HCT116 (cell line): Measurements from ENCODE around the gene MEIS2. TPM values are rescaled to one million over a fixed set of nuclear protein-coding genes. Genes with fewer than 3 reads are reported as not detected.

ENCODE experiments used
- ATAC-seq: fragments of 200-7000 bp; cut with Tn5 transposase; 2 replicates; pipeline ENCODE4 v1.9.1; 2020; ENCODE audit warnings: mild to moderate bottlenecking, moderate library complexity
- BruUV-seq: library from RNA; stranded (reverse); fragments of 400-500 nt; replicated peaks from 2 replicates; lab custom pipeline; 2021; lab: Mats Ljungman, UMichigan
- CTCF ChIA-PET: fragments of 300-600 bp; sonication (Branson Sonifier 250); formaldehyde crosslinking; loops from one replicate; lab custom pipeline; 2021; ENCODE audit warnings: antibody characterized with exemption; lab: Charles Lee
- POLR2A ChIA-PET: fragments of 300-600, 350-600 bp; sonication (Branson Sonifier 250); formaldehyde crosslinking; loops from one replicate; lab custom pipeline; 2021; ENCODE audit warnings: antibody characterized with exemption; lab: Charles Lee
- RAD21 ChIA-PET, 2 experiments: fragments of 300-600 bp; sonication (Branson Sonifier 250); formaldehyde crosslinking; loops; one replicate each; lab custom pipeline; 2023; ENCODE audit warnings: low total read pairs in 2 of 2; ENCODE audit not compliant: uncharacterized antibody in 2 of 2, unreplicated experiment in 2 of 2, low non-redundant PET in 1 of 2; lab: Charles Lee
- DNase-seq: peaks from one replicate; pipeline ENCODE4 v3.0.0-alpha.2; 2010; ENCODE audit warnings: low read depth, low spot score
- H2AFZ ChIP-seq: fragments of 200-600 bp; shearing (Covaris generic), sonication (generic); 2 replicates; pipeline ENCODE4 v1.6.1; 2017; ENCODE audit warnings: low read depth, mixed run types, mixed read lengths, antibody characterized with exemption, low read length; ENCODE audit not compliant: poor library complexity, severe bottlenecking
- H3K27ac ChIP-seq: 2 replicates; pipeline ENCODE4 v1.5.1; 2012; ENCODE audit warnings: low read depth, low read length
- H3K27me3 ChIP-seq: fragments of 200-600 bp; sonication (generic); 2 replicates; pipeline ENCODE4 v1.6.1; 2016; ENCODE audit warnings: mixed run types, low read length, mixed read lengths; ENCODE audit not compliant: insufficient read depth
- H3K36me3 ChIP-seq, 2 experiments: fragments of 200-500 bp in 1 of 2; fragments of 200-600 bp in 1 of 2; sonication (Bioruptor generic) in 1 of 2; sonication (generic) in 1 of 2; 2 replicates each; pipeline versions ENCODE4 v1.5.1 to v1.6.1; 2014 to 2016; ENCODE audit warnings: low read length in 2 of 2, inconsistent platforms in 1 of 2, mixed read lengths in 1 of 2, mixed run types in 1 of 2; ENCODE audit not compliant: insufficient read depth in 2 of 2, control insufficient read depth in 1 of 2
- H3K4me1 ChIP-seq, 2 experiments: fragments of 200-600 bp in 1 of 2; sonication (generic) in 1 of 2; 2 replicates each; pipeline versions ENCODE4 v1.5.1 to v1.6.1; 2012 to 2017; ENCODE audit warnings: low read length in 2 of 2, inconsistent platforms in 1 of 2, mild to moderate bottlenecking in 1 of 2, mixed read lengths in 1 of 2, mixed run types in 1 of 2, moderate library complexity in 1 of 2; ENCODE audit not compliant: insufficient read depth in 2 of 2, control insufficient read depth in 1 of 2
- H3K4me2 ChIP-seq: fragments of 200-600 bp; sonication (generic); 2 replicates; pipeline ENCODE4 v1.6.1; 2017; ENCODE audit warnings: mixed run types, low read length, mixed read lengths
- H3K4me3 ChIP-seq, 2 experiments: fragments of 200-600 bp in 1 of 2; sonication (generic) in 1 of 2; replicated peaks in 1 of 2; 2 replicates each; pipeline ENCODE4 v1.5.1; 2011 to 2016; ENCODE audit warnings: low read length in 2 of 2, control low read depth in 1 of 2, low read depth in 1 of 2, mild to moderate bottlenecking in 1 of 2, mixed read lengths in 1 of 2, mixed run types in 1 of 2
- H3K79me2 ChIP-seq: fragments of 200-600 bp; sonication (generic); 2 replicates; pipeline ENCODE4 v1.6.1; 2017; ENCODE audit warnings: mild to moderate bottlenecking, mixed run types, low read length, moderate library complexity, mixed read lengths; ENCODE audit not compliant: insufficient read depth
- H3K9ac ChIP-seq: fragments of 200-600 bp; sonication (generic); 2 replicates; pipeline ENCODE4 v1.6.1; 2016; ENCODE audit warnings: low read length, mixed read lengths
- H3K9me2 ChIP-seq: fragments of 200-600 bp; sonication (generic), shearing (Covaris generic); 2 replicates; pipeline ENCODE4 v1.6.1; 2017; ENCODE audit warnings: mixed run types, mild to moderate bottlenecking, moderate library complexity; ENCODE audit not compliant: insufficient read depth
- H3K9me3 ChIP-seq, 2 experiments: fragments of 200-500 bp in 1 of 2; fragments of 200-600 bp in 1 of 2; sonication (Bioruptor generic) in 1 of 2; sonication (generic) in 1 of 2; 2 replicates each; pipeline ENCODE4 v1.6.1; 2014 to 2017; ENCODE audit warnings: low read length in 2 of 2, mixed read lengths in 2 of 2, inconsistent platforms in 1 of 2, low read depth in 1 of 2, mild to moderate bottlenecking in 1 of 2, mixed run types in 1 of 2, moderate library complexity in 1 of 2; ENCODE audit not compliant: control insufficient read depth in 1 of 2, insufficient read depth in 1 of 2
- H4K20me1 ChIP-seq: fragments of 200-600 bp; sonication (generic), shearing (Covaris generic); 2 replicates; pipeline ENCODE4 v1.6.1; 2017; ENCODE audit warnings: mixed run types, mild to moderate bottlenecking, moderate library complexity; ENCODE audit not compliant: insufficient read depth
- CEBPB ChIP-seq: IDR thresholded peaks from 2 replicates; pipeline ENCODE4 v1.6.1; 2012; ENCODE audit warnings: low read depth
- CTCF ChIP-seq, 3 experiments: fragments of 200-600 bp in 1 of 3; sonication (generic) in 1 of 3; IDR thresholded peaks in 2 of 3; conservative IDR thresholded peaks in 1 of 3; 2 replicates each; pipeline ENCODE4 v1.5.1; 2012 to 2017; ENCODE audit warnings: low read depth in 2 of 3, low read length in 2 of 3, antibody characterized with exemption in 1 of 3, borderline replicate concordance in 1 of 3, control low read depth in 1 of 3, mild to moderate bottlenecking in 1 of 3, mixed read lengths in 1 of 3, mixed run types in 1 of 3, moderate library complexity in 1 of 3; ENCODE audit not compliant: insufficient read depth in 1 of 3
- ELF1 ChIP-seq: IDR thresholded peaks from 2 replicates; pipeline ENCODE4 v1.6.1; 2012; ENCODE audit warnings: low read depth, borderline replicate concordance
- EZH2 ChIP-seq: fragments of 200-600 bp; sonication (generic); IDR thresholded peaks from 2 replicates; pipeline ENCODE4 v1.6.1; 2017; ENCODE audit warnings: antibody characterized with exemption, mixed run types
- JUND ChIP-seq: IDR thresholded peaks from 2 replicates; pipeline ENCODE4 v1.6.1; 2012
- POLR2A ChIP-seq: IDR thresholded peaks from 2 replicates; pipeline ENCODE4 v1.7.0; 2011; ENCODE audit warnings: borderline replicate concordance; ENCODE audit not compliant: insufficient read depth, insufficient read length; ENCODE audit errors: extremely low read depth
- POLR2AphosphoS5 ChIP-seq: IDR thresholded peaks from 2 replicates; pipeline ENCODE4 v1.6.1; 2011; ENCODE audit warnings: mild to moderate bottlenecking, low read depth, low read length, moderate library complexity
- SRF ChIP-seq: IDR thresholded peaks from 2 replicates; pipeline ENCODE4 v1.6.1; 2012; ENCODE audit warnings: low read depth
- ZNF274 ChIP-seq: fragments of 200-500 bp; sonication (Bioruptor generic); IDR thresholded peaks from 2 replicates; pipeline ENCODE4 v1.6.1; 2014; ENCODE audit warnings: mild to moderate bottlenecking, low read depth, low read length, inconsistent platforms
- intact Hi-C: fragments of 100-400 bp; cut with micrococcal nuclease; formaldehyde crosslinking; loops from 2 replicates; pipeline ENCODE4 v1.10.0; 2022
- total RNA-seq: library from RNA; stranded (reverse); gene quantifications from one replicate; pipeline ENCODE4 v1.2.1, GENCODE V29; 2021; ENCODE audit not compliant: unreplicated experiment
- TF ChIP-seq, protein P1 (sequence below): IDR thresholded peaks from 2 replicates; pipeline ENCODE4 v1.6.1; 2011; ENCODE audit warnings: mild to moderate bottlenecking, low read length, moderate library complexity; ENCODE audit not compliant: insufficient replicate concordance; ENCODE audit errors: extremely low read depth
- TF ChIP-seq, protein P2 (sequence below): IDR thresholded peaks from 2 replicates; pipeline ENCODE4 v1.6.1; 2012
- TF ChIP-seq, protein P3 (sequence below): IDR thresholded peaks from 2 replicates; pipeline ENCODE4 v1.6.1; 2012

Gene MEIS2
- total RNA-seq, 1 experiment from 2014 or later = 11.5 TPM

GRCh38 chr15:37034392-37034791 lies 66.0 kb downstream of the MEIS2 start:
- Histone ChIP-seq H3K9ac (no peak overlapping the region), H2AFZ (no peak overlapping the region), H3K9me2 (no peaks in the 10 kb centered on the region), H4K20me1 (no peaks in the 10 kb centered on the region), H3K4me1 (peaks cover 0 to 8% of the 10 kb centered on the region in 2 experiments; a peak in 2 of 4 replicates), H3K36me3 (no peaks in the 10 kb centered on the region), H3K79me2 (no peaks in the 10 kb centered on the region), H3K4me2 (no peak overlapping the region), H3K27ac (no peak overlapping the region), H3K27me3 (no peaks in the 10 kb centered on the region), H3K9me3 (no peaks in the 10 kb centered on the region), H3K4me3 (no peak overlapping the region)
- intact Hi-C loops = no loop called here
- ATAC-seq (no peak), DNase-seq (no peak)
- ChIA-PET RAD21 (no interaction called here), CTCF (no interaction called here), POLR2A (no interaction called here)
- BruUV-seq = no TSS peak
- TF ChIP-seq EZH2 = no peak
- TF ChIP-seq, protein P1, sequence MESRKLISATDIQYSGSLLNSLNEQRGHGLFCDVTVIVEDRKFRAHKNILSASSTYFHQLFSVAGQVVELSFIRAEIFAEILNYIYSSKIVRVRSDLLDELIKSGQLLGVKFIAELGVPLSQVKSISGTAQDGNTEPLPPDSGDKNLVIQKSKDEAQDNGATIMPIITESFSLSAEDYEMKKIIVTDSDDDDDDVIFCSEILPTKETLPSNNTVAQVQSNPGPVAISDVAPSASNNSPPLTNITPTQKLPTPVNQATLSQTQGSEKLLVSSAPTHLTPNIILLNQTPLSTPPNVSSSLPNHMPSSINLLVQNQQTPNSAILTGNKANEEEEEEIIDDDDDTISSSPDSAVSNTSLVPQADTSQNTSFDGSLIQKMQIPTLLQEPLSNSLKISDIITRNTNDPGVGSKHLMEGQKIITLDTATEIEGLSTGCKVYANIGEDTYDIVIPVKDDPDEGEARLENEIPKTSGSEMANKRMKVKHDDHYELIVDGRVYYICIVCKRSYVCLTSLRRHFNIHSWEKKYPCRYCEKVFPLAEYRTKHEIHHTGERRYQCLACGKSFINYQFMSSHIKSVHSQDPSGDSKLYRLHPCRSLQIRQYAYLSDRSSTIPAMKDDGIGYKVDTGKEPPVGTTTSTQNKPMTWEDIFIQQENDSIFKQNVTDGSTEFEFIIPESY = no peak
- no peak for TF ChIP-seq ZNF274

- no peak for DNase-seq
- CTCF ChIA-PET = no interaction called here
- H3K27ac ChIP-seq = no peak overlapping the region
- RAD21 ChIA-PET = no interaction called here
- H3K9ac ChIP-seq = no peak overlapping the region
- H3K79me2 ChIP-seq = no peaks in the 10 kb centered on the region
- intact Hi-C loops = no loop called here
- no peaks in the 10 kb centered on the region for H4K20me1 ChIP-seq
- no peaks in the 10 kb centered on the region for H3K27me3 ChIP-seq
- no TSS peak for BruUV-seq
- H3K4me1 ChIP-seq = peaks cover 0 to 8% of the 10 kb centered on the region in 2 experiments; a peak in 2 of 4 replicates
- no peaks in the 10 kb centered on the region for H3K36me3 ChIP-seq
- POLR2A ChIA-PET = no interaction called here
- no peaks in the 10 kb centered on the region for H3K9me3 ChIP-seq
- H2AFZ ChIP-seq = no peak overlapping the region
- no peak overlapping the region for H3K4me2 ChIP-seq
- no peak overlapping the region for H3K4me3 ChIP-seq
- ATAC-seq = no peak
- no peaks in the 10 kb centered on the region for H3K9me2 ChIP-seq
- TF ChIP-seq, protein P1 = no peak
- TF ChIP-seq POLR2AphosphoS5 = no peak
- no peak for TF ChIP-seq POLR2A
- TF ChIP-seq ZNF274 = no peak
- TF ChIP-seq, protein P2, sequence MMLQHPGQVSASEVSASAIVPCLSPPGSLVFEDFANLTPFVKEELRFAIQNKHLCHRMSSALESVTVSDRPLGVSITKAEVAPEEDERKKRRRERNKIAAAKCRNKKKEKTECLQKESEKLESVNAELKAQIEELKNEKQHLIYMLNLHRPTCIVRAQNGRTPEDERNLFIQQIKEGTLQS = no peak
- TF ChIP-seq ELF1 = no peak
- no peak for TF ChIP-seq CEBPB
- no peak for TF ChIP-seq SRF
- TF ChIP-seq, protein P3, sequence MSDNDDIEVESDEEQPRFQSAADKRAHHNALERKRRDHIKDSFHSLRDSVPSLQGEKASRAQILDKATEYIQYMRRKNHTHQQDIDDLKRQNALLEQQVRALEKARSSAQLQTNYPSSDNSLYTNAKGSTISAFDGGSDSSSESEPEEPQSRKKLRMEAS = no peak
- no peak for TF ChIP-seq CTCF (IDR thresholded peaks at IDR 0.05 in 2 of 3, conservative IDR thresholded peaks at IDR 0.05 in 1 of 3; ENCODE audit: borderline replicate concordance in 1 of 3, insufficient read depth in 1 of 3, low read depth in 2 of 3, low read length in 2 of 3)
- TF ChIP-seq JUND = no peak
Measured at GRCh38 chr15:37032091-37032775, 68.1 kb downstream of the MEIS2 start.
